DLD1 (cell line): ENCODE measurements around the gene ATP6V0B.

Experiments used
- in situ Hi-C: cut with HindIII; loops from 2 replicates; pipeline ENCODE4 v1.10.0; 2017; ENCODE audit warnings: low sequenced_read_pairs

ATP6V0B gene

DNA sequence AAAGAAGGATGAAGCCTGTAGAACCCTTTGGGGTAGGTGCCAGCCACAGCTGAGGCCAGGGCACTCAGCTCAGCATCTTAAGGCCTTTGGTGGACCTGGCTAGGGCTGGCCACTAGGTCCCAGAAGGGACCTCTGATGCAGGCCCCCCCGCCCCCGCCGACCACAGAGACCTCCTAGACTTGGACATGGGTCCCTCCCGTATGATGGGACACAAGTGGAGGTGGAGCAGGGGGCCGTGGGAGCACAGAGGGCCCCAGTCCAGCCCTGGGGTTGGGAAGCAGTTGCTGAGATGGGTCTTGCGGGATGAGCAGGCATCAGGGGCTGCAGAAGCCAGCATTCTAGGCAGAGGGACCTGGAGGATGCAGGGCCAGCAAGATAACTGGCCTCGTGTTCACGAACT lies 7.5 kb downstream of the ATP6V0B start:
- in situ Hi-C loops, result no loop called here

DNA sequence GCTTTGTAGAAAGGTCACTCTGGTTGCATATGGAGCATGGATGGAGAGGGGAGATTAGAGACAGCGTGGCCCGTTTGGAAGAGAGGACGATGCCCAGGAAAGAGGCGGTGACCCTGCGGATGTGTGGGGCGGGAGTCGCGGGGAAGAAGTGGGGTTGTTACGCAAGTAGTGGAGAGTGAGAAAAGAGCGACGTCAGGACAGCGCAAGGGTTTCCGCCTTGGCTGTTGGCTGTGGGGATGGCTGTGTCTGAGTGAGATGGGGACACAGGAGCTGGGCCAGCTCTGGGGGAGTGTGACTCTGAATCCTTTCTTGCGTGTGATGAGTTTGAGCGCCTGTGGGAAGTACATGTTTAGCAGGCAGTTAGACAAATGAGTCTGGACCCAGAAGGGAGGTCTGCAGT lies 8.0 kb downstream of the ATP6V0B start:
- in situ Hi-C loops, result no loop called here

DNA sequence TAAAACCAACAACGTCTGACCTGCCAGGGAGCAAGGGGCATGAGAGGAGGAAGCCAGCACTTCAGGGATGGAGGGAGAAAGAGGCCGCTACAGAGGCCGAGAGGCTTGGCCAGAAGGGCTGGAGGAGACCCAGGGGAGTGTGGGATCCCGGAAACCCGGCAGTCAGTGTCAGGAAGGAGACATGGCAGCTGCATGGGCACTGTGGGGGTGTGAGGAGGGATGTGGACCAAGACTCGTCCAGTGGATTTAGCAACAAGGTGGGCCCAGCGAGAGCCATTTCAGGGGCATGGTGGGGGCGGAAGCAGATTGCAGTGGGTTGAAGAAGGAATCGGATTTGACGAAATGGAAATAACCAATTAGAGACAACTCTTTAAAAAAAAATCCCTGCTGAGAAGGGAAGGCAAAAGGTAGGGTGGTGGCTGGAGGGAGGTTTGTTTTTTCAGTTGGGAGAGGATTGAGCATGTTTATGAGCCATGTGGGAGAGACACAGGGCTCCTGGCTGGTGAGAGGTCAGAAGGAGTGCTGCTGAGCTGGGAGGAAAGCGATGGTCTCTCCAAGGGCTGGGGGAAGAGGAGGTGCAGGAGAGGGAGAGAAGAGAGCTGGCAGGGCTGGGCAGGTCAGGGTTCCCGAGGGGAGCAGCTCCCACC lies 8.6 kb downstream of the ATP6V0B start:
- in situ Hi-C loops, result no loop called here

DNA sequence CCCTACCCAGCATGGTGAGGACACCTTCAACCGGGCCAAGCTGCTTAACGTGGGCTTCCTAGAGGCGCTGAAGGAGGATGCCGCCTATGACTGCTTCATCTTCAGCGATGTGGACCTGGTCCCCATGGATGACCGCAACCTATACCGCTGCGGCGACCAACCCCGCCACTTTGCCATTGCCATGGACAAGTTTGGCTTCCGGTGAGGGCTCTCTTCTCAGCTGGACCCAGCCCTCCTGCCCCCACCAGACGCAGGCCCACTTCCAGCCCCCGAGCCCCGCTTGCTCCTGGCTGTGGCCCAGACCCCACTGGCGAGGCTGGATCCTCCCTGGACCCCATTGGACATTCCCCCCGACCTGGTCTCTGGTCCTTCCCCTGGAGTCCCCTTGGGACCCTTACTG lies 10.1 kb downstream of the ATP6V0B start:
- in situ Hi-C loops, result no loop called here

DNA sequence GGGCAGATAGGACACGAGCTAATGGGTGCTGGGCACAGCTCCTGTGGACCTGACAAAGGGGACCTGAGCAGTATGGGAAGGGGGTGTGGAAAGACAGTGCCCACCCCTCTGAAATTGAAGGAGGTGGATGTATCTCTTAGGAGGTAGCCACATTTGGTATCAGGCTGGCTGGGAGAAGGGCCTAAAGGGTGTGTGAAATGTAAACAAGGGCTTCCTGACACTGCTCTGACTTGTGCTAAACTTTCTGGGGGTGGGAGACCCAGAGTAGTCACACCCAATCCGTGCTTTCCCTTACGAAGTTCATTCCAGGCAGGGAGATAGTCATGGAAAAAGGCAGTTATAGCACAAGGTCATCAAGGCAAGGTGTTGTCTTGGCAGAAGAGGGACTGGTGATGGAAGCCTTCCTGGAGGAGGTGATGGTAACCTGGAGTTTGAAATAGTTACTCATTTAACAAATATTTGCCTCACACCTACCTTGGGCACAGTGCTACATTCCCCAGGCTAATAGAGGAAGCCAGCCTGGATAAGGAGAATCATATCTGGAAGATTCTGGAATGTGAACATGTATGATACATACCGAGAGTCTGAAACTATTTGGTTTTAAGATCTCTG lies 11.3 kb downstream of the ATP6V0B start:
- in situ Hi-C loops, result no loop called here

DNA sequence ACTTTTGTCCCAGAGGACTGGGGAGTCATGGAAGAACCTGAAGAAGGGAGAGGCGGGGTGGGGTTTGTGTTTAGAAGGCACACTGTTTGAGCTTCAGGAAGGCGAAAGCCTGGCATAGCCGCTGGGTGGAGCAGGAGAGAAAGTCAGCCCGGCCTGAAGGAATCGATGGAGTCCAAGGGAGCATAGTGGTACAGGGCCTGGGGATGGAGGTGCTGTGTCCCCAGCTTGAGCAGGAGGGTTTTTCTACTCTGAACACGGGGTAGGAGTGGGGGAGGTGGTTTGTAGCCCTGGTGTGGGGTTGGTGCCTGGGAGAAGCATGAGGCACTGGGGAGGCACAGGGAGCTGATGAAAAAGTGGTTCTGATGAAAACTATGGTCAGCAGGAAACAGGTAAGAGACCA lies 12.0 kb downstream of the ATP6V0B start:
- in situ Hi-C loops, result no loop called here

DNA sequence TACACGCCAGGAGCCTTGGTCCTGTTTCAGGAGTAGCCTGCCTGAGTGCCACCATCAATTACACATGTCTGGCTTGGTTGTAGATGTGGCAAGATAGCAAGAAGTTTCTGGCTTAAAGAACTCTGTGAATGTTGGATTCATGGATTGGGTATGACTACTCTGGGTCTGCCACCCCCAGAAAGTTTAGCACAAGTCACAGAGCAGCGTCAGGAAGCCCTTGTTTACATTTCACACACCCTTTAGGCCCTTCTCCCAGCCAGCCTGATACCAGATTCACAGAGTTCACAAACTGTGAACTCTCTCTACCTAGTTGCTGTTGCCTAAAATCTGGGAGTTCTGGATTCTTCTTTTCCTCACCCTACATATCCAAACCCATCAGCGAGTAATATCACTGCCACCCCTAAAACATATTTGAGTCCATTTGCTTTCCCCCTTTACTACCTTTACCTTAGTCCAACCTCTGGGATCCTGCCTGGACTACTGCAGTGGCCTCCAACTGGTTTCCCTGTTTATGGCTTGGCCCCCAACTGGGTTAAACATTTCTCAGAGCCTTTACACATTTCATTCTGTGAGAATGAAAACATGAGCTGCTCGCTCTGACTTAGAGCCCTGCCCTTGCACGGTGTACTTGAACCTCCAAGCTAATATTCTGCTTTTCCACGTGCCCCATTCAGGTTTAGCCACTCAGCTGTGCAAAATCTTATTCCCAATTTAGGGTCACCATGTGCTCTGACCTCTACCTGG lies 12.6 kb downstream of the ATP6V0B start:
- in situ Hi-C loops, result no loop called here

DNA sequence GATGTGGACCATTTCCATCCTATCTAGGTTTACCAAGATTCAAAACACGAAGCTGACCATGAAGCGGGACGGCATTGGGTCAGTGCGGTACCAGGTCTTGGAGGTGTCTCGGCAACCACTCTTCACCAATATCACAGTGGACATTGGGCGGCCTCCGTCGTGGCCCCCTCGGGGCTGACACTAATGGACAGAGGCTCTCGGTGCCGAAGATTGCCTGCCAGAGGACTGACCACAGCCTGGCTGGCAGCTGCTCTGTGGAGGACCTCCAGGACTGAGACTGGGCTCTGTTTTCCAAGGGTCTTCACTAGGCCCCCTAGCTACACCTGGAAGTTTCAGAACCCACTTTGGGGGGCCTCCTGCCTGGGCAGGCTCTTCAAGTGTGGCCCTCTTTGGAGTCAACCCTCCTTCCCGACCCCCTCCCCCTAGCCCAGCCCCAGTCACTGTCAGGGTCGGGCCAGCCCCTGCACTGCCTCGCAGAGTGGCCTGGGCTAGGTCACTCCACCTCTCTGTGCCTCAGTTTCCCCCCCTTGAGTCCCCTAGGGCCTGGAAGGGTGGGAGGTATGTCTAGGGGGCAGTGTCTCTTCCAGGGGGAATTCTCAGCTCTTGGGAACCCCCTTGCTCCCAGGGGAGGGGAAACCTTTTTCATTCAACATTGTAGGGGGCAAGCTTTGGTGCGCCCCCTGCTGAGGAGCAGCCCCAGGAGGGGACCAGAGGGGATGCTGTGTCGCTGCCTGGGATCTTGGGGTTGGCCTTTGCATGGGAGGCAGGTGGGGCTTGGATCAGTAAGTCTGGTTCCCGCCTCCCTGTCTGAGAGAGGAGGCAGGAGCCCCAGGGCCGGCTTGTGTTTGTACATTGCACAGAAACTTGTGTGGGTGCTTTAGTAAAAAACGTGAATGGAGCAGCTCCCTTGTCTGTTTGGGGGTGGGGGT lies 15.8 kb downstream of the ATP6V0B start:
- in situ Hi-C loops, result no loop called here

DNA sequence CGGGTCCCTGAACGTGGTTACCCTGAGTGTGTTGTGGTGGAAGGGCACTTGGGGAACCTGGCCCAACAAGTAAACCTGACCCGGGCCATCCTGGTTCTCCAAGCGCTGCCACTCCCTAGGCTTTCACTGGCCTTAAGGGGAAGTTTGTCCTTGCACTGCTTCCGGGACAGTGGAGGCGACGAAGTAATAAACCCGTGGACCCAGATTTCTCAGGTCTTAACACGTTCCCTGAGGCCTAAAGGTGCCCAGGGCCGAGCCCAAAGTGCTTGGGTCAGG lies 16.4 kb downstream of the ATP6V0B start:
- in situ Hi-C loops, result no loop called here

DNA sequence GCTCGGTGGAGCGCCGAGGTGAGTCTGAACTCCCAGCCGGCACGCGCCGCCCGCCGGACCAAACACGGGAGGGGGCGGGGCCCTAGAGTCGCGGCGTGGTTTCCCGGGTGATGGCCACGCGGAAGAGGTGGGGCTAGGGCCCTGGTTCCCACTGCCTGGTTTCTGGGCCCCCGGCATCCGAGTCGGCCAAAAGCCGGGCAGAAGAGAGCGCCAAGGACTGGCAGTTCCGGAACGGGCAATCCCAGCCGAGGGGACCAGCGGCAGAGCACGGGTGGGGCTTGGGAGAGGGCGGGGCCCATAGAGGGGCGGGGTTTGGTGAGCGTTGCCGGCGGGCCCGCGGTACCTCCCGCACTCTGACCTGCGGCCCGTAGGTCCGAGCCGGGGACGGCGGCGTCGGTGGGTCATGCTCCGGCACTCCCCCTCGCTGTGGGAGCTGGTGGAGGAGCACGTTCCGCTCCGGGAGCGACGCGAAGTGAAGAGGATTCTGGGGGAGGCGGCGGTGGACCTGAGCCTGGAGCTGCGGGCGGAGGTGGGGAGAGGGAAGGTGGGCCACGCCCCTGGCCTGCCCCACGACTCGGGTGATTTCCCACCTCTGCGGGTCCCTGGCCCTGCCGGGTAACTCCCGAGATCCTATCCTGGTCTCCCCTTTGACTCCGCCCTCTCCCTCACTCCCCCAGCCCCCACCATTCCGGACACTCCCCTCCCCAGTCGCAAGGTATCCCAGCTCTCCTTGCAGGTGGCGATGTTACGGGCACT lies 16.9 kb downstream of the ATP6V0B start, which contains the start of gene CCDC24:
Gene CCDC24, plus strand, starts transcription at position 124 of the 756 bp plus-strand sequence. Its CDS starts 280 bp downstream, at position 404.
- in situ Hi-C loops, result no loop called here

DNA sequence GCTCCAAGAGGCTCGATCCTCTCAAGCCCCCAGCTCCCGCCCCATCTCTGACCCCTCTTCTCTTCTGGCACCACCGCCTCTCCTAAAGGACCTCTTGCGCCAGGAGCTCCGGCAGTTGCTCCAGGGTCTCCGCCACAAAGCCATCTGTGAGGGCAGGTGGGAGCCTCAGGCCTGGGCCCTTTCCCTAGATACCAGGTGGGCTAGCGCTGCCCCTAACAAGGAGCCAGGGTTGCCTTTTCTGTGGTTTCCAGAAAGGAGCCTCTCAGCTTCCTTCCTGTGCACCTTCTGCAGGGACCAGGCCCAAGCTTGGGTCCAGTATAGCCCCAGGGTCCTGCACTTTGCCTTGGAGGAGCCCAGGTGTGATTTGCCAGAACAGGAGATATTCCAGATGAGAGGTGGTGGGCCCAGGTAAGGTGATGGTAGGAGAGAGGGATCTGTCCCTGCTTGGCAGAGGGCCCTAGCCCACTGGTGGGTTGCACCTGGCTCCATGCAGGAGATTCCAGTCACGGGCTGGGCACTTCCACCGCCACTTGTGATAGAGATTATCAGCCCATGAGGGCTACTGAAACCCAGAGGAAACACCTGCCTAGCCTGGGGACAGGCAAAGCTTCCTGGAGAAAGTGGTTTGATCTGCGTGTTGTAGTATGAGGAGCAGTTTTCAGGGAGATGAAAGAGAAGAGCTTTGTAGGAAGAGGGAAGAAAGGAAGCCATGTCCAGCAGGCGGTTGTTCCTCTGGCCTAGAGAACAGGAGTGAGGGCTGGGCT lies 17.7 kb downstream of the ATP6V0B start:
- in situ Hi-C loops, result no loop called here

DNA sequence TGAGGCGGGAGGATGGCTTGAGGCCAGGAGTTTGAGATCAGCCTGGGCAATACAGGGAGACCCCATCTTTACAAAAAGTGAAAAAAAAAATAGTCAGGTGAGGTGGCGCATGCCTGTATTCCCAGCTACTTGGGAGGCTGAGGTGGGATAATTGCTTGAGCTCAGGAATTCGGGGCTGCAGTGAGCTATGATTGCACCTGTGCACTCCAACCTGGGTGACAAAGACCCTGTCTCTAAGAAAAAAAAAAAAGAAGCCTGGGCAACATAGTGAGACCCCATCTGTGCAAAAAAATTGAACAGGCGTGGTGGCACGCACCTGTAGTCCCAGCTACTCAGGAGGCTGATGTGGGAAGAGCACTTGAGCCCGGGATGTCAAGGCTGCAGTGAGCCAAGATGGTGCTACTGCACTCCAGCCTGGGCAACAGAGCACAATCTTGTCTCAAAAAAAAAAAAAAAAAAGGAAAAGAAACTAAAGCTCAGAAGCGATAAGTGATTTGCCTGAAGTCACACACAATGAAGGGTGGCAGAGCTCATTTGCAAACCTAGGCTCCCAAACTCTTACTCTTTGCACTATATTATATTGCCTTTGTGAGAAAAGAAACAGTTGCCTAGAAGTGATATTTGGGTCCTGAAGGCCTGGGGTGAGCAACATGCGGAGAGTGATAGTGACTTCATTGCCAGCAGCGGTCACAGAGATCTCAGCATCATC lies 18.6 kb downstream of the ATP6V0B start:
- in situ Hi-C loops, result no loop called here

DNA sequence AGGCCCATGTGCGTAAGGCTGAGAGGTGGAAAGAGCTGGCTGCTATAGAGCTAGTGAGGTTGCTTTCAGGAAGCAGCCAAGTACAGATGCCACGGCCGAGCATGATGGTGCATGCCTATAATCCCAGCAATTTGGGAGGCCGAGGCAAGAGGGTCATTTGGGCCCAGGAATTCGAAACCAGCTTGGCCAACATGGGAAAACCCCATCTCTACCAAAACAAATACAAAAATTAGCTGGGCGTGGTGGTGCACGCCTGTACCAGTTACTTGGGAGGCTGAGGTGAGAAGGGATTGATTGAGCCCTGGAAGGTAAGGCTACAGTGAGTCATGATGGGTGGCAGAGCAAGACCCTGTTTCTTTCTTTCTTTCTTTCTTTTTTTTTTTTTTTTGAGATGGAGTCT lies 19.3 kb downstream of the ATP6V0B start:
- in situ Hi-C loops, result no loop called here

DNA sequence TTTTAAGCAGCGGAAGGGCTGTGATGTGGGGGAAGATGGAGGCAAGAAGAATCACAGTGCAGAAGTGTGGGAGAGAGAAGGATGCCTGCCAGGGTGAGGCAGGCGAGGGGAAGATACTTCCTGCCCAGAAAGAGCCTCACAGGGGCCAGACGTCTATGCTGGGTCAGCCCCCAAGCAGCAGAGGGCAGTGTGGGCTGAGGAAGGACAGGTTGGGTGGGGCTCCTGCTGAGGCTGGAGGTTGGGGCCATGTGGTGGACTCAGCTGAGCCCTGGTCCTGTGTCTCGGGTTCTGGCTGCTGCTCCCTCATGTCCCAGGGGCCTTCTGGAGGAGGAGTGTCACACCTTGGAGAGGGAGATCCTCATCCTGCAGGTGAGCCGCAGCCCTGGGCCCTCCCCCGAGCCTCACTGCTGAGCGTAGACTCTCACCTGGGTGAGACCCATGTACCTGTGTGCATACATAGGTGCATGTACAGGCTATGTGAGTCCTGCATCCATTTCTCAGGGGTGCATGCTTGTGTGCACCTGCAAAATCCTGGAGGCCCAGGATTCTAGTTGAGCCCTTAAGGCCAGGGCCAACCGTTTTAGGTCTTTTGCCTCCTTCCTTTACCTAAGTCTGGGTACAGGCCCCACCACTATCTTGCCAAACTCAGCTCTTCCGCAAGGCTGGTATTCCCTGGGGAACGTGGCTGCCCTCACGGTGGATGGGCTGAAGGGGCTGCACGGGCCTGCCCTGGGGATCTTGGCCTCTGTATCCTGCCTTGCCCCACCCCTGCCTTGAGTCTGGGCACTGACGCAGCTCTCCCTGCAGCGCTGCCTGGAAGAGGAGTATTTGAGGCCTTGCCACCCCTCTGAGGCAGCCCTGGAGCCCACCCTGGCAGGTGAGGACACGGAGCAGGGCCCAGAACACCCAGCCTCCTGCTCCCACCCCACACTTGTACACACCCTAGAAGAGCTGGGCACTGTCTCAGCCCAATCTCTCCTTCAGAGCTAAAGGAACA lies 20.3 kb downstream of the ATP6V0B start:
- in situ Hi-C loops, result no loop called here

DNA sequence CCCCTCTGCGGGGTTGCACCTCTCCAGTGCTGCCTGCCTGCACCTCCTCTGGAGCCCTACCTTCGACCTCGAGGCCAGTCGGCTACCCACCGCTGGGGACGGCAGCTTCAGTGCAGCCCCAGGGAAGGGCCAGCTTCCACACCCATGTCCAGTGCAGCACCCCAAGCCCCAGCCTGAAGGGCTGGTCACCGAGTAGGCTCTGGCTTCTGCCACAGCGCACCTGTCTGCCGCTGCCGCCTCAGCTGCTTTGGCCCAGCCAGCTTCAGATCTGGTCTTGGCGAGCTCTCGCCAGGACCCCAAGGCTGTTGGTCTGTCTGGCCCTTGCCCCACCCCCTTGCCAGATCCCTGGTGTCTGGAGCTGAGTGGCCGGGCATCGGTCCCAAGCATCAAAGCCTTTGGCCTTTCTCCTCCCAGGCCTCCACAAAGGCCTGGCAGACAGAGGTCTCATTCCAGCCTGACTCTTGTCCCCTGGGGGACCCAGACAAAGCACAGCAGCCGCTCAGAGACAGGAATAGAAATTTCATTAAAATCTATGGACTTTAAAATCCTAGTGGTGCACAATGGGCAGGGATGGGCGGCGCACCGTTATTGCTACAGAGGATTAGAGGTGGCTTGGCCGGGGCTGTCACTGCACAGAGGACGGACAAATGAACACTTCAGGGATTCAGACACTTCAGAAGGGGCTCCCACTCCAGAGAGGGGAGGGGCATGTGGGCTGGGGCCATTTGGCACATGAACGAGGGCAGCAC lies 21.4 kb downstream of the ATP6V0B start:
- in situ Hi-C loops, result no loop called here

DNA sequence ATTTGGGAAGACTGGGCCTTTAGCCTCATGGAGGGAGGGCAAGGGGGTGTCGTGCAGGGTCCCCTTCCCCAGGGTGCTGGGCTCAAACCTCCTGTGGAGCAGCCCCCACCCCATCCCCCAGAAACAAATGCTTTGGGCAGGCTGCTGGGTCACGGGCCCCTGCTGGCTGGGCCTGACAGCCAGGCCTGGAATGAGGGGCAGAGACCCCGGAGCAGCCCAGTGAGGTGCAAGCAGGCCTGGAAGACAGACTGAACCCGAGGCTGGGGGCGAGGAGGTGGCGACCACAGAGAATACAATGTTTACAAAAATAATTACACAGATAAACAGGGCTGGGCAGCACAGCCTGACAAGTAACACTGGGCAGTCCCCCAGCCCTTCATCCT lies 22.0 kb downstream of the ATP6V0B start:
- in situ Hi-C loops, result no loop called here

DNA sequence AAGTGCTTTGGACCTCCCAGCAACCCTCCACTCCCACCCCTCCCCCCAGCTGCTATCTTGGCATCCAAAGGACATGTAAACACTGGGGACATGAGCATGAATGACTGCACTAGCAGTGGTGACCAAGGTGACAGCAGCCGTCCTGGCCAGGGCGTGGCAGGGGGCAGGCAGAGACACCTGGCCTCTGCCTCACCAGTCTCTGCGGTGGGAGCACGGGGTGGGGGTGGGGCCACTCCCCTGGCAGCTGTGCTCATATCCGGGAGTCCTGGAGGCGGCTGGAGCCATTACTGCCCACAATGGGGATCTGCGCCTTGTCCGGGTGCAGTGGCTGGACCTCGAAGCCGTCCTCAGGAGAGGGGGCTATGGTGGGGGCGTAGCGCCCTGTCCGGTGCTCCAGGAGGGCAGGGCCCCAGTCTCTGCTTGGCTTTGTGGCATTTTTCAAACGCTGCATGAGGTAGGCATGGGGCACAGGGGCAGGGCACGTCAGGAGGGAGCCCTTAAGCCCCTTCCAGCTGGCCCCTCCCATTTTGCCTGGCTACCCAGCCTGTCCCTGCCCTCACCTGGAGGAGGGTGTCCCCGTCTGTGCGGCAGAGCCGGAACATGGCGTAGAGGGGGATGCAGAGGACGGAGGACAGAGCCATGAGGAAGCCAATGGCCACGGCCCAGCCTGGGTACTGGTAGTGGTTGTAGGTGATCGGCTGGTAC lies 22.7 kb downstream of the ATP6V0B start:
- in situ Hi-C loops, result no loop called here
